PC-9 (cell line): ENCODE data around the gene LRRC26. TPM values are rescaled to one million over a fixed set of nuclear protein-coding genes. Genes with fewer than 3 reads are reported as not detected.
A peak's percentile ranks its signal among the peaks of the same experiment; 100 is the strongest.

Experiments used
- BruUV-seq: library from RNA; stranded (reverse); fragments of 400-500 nt; replicated peaks from 2 replicates; lab custom pipeline; 2021; lab: Mats Ljungman, UMichigan
- CTCF ChIA-PET: fragments of 300-600 bp; sonication (Branson Sonifier 250); formaldehyde crosslinking; loops from one replicate; lab custom pipeline; 2022; ENCODE audit warnings: antibody characterized with exemption; lab: Charles Lee
- POLR2A ChIA-PET: fragments of 300-600 bp; sonication (Branson Sonifier 250); formaldehyde crosslinking; loops from one replicate; lab custom pipeline; 2022; ENCODE audit warnings: antibody characterized with exemption; ENCODE audit not compliant: unreplicated experiment; lab: Charles Lee
- DNase-seq, 2 experiments: peaks; one replicate each; pipeline versions ENCODE4 v3.0.0 to v3.0.0-alpha.2; 2015 to 2022; ENCODE audit warnings: mixed read lengths in 1 of 2
- H2AFZ ChIP-seq: fragments of 200-600 bp; sonication (generic); 2 replicates; pipeline ENCODE4 v1.8.1; 2017; ENCODE audit warnings: antibody characterized with exemption
- H3F3A ChIP-seq: fragments of 200-600 bp; sonication (generic); 2 replicates; pipeline ENCODE4 v1.8.1; 2017; ENCODE audit warnings: antibody characterized with exemption, mild to moderate bottlenecking, low read depth; ENCODE audit not compliant: insufficient read depth
- H3K27ac ChIP-seq: fragments of 200-600 bp; sonication (generic); 2 replicates; pipeline ENCODE4 v1.6.1; 2016; ENCODE audit warnings: mixed run types
- H3K27me3 ChIP-seq: fragments of 200-600 bp; sonication (generic); 2 replicates; pipeline ENCODE4 v1.6.1; 2016; ENCODE audit warnings: low read depth, mixed run types; ENCODE audit not compliant: insufficient read depth
- H3K36me3 ChIP-seq: fragments of 200-600 bp; sonication (generic); 2 replicates; pipeline ENCODE4 v1.6.1; 2016; ENCODE audit warnings: low read depth, mixed run types
- H3K4me1 ChIP-seq: fragments of 200-600 bp; sonication (generic); replicated peaks from 2 replicates; pipeline ENCODE4 v1.6.1; 2016; ENCODE audit warnings: mixed run types; ENCODE audit not compliant: insufficient read depth
- H3K4me2 ChIP-seq: fragments of 200-600 bp; sonication (generic); 2 replicates; pipeline ENCODE4 v1.6.1; 2017; ENCODE audit warnings: mixed run types
- H3K4me3 ChIP-seq: fragments of 200-600 bp; sonication (generic); 2 replicates; pipeline ENCODE4 v1.6.1; 2016; ENCODE audit warnings: mixed run types
- H3K79me2 ChIP-seq: fragments of 200-600 bp; sonication (generic); 2 replicates; pipeline ENCODE4 v1.6.1; 2017; ENCODE audit warnings: low read depth, mixed run types
- H3K9me2 ChIP-seq: fragments of 200-600 bp; sonication (generic); 2 replicates; pipeline ENCODE4 v1.8.1; 2017; ENCODE audit warnings: mild to moderate bottlenecking; ENCODE audit not compliant: insufficient read depth
- H3K9me3 ChIP-seq: fragments of 200-600 bp; sonication (generic); 2 replicates; pipeline ENCODE4 v1.8.1; 2016; ENCODE audit warnings: low read depth; ENCODE audit not compliant: insufficient read depth
- H4K20me1 ChIP-seq: fragments of 200-600 bp; sonication (generic); 2 replicates; pipeline ENCODE4 v1.8.1; 2017; ENCODE audit not compliant: insufficient read depth
- EZH2 ChIP-seq: fragments of 200-600 bp; sonication (generic); IDR thresholded peaks from 2 replicates; pipeline ENCODE4 v1.8.0; 2017; ENCODE audit warnings: antibody characterized with exemption, low read depth
- intact Hi-C: fragments of 100-400 bp; cut with micrococcal nuclease; formaldehyde crosslinking; loops from one replicate; pipeline ENCODE4 v1.10.0; 2022; ENCODE audit not compliant: unreplicated experiment
- total RNA-seq: library from RNA; stranded (reverse); gene quantifications from 2 replicates; pipeline ENCODE4 v1.2.3, GENCODE V29; 2021
- TF ChIP-seq, protein P1 (sequence below): fragments of 200-600 bp; sonication (generic); conservative IDR thresholded peaks from 2 replicates; pipeline ENCODE4 v1.6.1; 2017; ENCODE audit warnings: mixed run types, antibody characterized with exemption, mild to moderate bottlenecking, moderate library complexity

The LRRC26 gene
- total RNA-seq, 1 experiment from 2014 or later: 2.3 TPM

GRCh38 chr9:137213160-137214060 lies 43.6 kb upstream of the LRRC26 start:
- no peaks in the 10 kb centered on the region for H3K9me2 ChIP-seq
- H3K27me3 ChIP-seq: no peaks in the 10 kb centered on the region
- H4K20me1 ChIP-seq: no peaks in the 10 kb centered on the region; the same call in 1 of the 2 replicates
- H2AFZ ChIP-seq: no peak overlapping the region
- H3F3A ChIP-seq: peaks cover 10% of the 10 kb centered on the region; the same call in 1 of the 2 replicates
- no peaks in the 10 kb centered on the region for H3K79me2 ChIP-seq
- H3K4me3 ChIP-seq: no peak overlapping the region
- POLR2A ChIA-PET: interaction anchor here (0.7 kb wide), 1 partner anchor 24 kb away, joined by 3 read pairs; no protein-coding TSS in a partner anchor
- H3K9me3 ChIP-seq: no peaks in the 10 kb centered on the region
- H3K27ac ChIP-seq: no peak overlapping the region
- H3K36me3 ChIP-seq: no peaks in the 10 kb centered on the region
- no peak for DNase-seq
- TF ChIP-seq, protein P1, sequence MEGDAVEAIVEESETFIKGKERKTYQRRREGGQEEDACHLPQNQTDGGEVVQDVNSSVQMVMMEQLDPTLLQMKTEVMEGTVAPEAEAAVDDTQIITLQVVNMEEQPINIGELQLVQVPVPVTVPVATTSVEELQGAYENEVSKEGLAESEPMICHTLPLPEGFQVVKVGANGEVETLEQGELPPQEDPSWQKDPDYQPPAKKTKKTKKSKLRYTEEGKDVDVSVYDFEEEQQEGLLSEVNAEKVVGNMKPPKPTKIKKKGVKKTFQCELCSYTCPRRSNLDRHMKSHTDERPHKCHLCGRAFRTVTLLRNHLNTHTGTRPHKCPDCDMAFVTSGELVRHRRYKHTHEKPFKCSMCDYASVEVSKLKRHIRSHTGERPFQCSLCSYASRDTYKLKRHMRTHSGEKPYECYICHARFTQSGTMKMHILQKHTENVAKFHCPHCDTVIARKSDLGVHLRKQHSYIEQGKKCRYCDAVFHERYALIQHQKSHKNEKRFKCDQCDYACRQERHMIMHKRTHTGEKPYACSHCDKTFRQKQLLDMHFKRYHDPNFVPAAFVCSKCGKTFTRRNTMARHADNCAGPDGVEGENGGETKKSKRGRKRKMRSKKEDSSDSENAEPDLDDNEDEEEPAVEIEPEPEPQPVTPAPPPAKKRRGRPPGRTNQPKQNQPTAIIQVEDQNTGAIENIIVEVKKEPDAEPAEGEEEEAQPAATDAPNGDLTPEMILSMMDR: peak; percentile 51
- TF ChIP-seq EZH2: no peak
- H3K4me1 ChIP-seq: peaks cover 17% of the 10 kb centered on the region
- CTCF ChIA-PET: interaction anchor here (0.6 to 0.7 kb wide), 2 partner anchors 89 to 143 kb away, joined by 3 to 4 read pairs; no protein-coding TSS in a partner anchor
- intact Hi-C loops: no loop called here
- H3K4me2 ChIP-seq: no peak overlapping the region
- no TSS peak for BruUV-seq

DNA sequence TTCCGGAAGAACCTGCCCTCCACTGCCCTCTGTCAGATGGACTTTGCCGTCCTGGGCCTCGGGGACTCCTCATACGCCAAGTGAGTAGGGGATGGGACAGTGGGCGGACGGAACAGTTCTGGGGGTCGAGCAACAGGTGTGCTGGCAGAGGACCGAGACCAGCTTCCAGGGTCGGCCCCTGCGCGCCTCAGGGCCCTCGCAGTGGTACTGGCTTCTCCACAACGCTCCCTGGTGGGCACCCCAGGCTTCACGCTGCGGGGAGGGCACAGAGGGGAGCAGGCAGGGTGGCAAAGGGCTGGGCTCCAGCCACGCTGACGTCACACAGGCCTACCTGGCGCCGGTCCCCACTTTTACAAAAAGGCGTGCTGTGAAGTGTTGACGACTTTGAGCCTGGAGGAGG lies 42.7 kb upstream of the LRRC26 start:
- Histone ChIP-seq H4K20me1 (no peaks in the 10 kb centered on the region), H3K4me1 (peaks cover 9% of the 10 kb centered on the region), H2AFZ (no peak overlapping the region), H3K4me2 (no peak overlapping the region), H3K27ac (no peak overlapping the region), H3K9me2 (no peaks in the 10 kb centered on the region), H3K9me3 (no peaks in the 10 kb centered on the region), H3K36me3 (no peaks in the 10 kb centered on the region), H3K27me3 (no peaks in the 10 kb centered on the region), H3K79me2 (peaks cover 5% of the 10 kb centered on the region; the same call in 1 of the 2 replicates), H3F3A (peaks cover 8% of the 10 kb centered on the region; the same call in 1 of the 2 replicates), H3K4me3 (no peak overlapping the region)
- no peak for DNase-seq
- no peak for TF ChIP-seq EZH2
- TF ChIP-seq, protein P1: no peak
- ChIA-PET POLR2A (no interaction called here), CTCF (no interaction called here)
- intact Hi-C loops: no loop called here
- BruUV-seq: no TSS peak

GRCh38 chr9:137211532-137211931 lies 41.7 kb upstream of the LRRC26 start:
- Histone ChIP-seq H3K36me3 (no peaks in the 10 kb centered on the region), H3K4me3 (no peak overlapping the region)
- POLR2A ChIA-PET: no interaction called here

More at GRCh38 chr9:137211532-137211931, 41.7 kb upstream of the LRRC26 start:
- intact Hi-C loops: no loop called here
- Histone ChIP-seq H3K4me2 (no peak overlapping the region), H3K27ac (no peak overlapping the region), H3F3A (peaks cover 3% of the 10 kb centered on the region; the same call in 1 of the 2 replicates), H3K9me2 (no peaks in the 10 kb centered on the region), H3K79me2 (peaks cover 15% of the 10 kb centered on the region), H3K9me3 (no peaks in the 10 kb centered on the region), H3K27me3 (no peaks in the 10 kb centered on the region), H3K4me1 (peaks cover 3% of the 10 kb centered on the region), H2AFZ (no peak overlapping the region), H4K20me1 (no peaks in the 10 kb centered on the region)
- TF ChIP-seq EZH2: no peak
- TF ChIP-seq, protein P1: no peak
- no peak for DNase-seq
- no TSS peak for BruUV-seq
- CTCF ChIA-PET: no interaction called here
